Neural crest cell (in vitro differentiated cells): ENCODE measurements around the gene TCF20. TPM values are rescaled to one million over a fixed set of nuclear protein-coding genes. Genes with fewer than 3 reads are reported as not detected.

Source experiments
- DNase-seq: peaks from one replicate; pipeline ENCODE4 v3.0.0; 2021; ENCODE audit warnings: low read depth, mixed read lengths, low spot score
- H3K27ac Mint-ChIP-seq: one replicate; pipeline ENCODE4 v1.8.0; 2021; ENCODE audit warnings: mild to moderate bottlenecking, mixed read lengths; ENCODE audit not compliant: unreplicated experiment
- H3K27me3 Mint-ChIP-seq: 2 replicates; pipeline ENCODE4 v1.8.0; 2021; ENCODE audit warnings: low read depth, mild to moderate bottlenecking, mixed read lengths
- H3K36me3 Mint-ChIP-seq: 2 replicates; pipeline ENCODE4 v1.8.0; 2021; ENCODE audit warnings: low read depth, mild to moderate bottlenecking, mixed read lengths
- H3K4me1 Mint-ChIP-seq: 2 replicates; pipeline ENCODE4 v1.8.0; 2021; ENCODE audit warnings: mixed read lengths
- H3K4me3 Mint-ChIP-seq: one replicate; pipeline ENCODE4 v1.8.0; 2021; ENCODE audit warnings: mild to moderate bottlenecking, mixed read lengths
- H3K9me3 Mint-ChIP-seq: 2 replicates; pipeline ENCODE4 v1.8.0; 2021; ENCODE audit warnings: mixed read lengths
- CTCF ChIP-seq: fragments of 200-600 bp; sonication (generic); conservative IDR thresholded peaks from 2 replicates; pipeline ENCODE4 v1.5.0; 2021; ENCODE audit warnings: antibody characterized with exemption, mild to moderate bottlenecking
- total RNA-seq: library from RNA; stranded (reverse); gene quantifications from 2 replicates; pipeline ENCODE4 v1.2.1, GENCODE V29; 2021

The TCF20 gene
- total RNA-seq, 1 donor from 2014 or later = 67.5 TPM

- no peak for DNase-seq
- Mint-ChIP-seq H3K27ac (no peak overlapping the region), H3K4me1 (peaks cover 39% of the 10 kb centered on the region), H3K4me3 (no peak overlapping the region), H3K9me3 (no peaks in the 10 kb centered on the region), H3K36me3 (no peaks in the 10 kb centered on the region), H3K27me3 (peaks cover 51% of the 10 kb centered on the region)
- no peak for TF ChIP-seq CTCF
Measured at GRCh38 chr22:42286205-42286604, 15.8 kb upstream of the TCF20 start.

- H3K27ac Mint-ChIP-seq = no peak overlapping the region
- H3K36me3 Mint-ChIP-seq = no peaks in the 10 kb centered on the region
- DNase-seq = no peak
- H3K9me3 Mint-ChIP-seq = no peaks in the 10 kb centered on the region
- no peak for TF ChIP-seq CTCF
- peaks cover 33% of the 10 kb centered on the region for H3K4me1 Mint-ChIP-seq
- H3K27me3 Mint-ChIP-seq = peaks cover 54% of the 10 kb centered on the region
- no peak overlapping the region for H3K4me3 Mint-ChIP-seq
Measured at GRCh38 chr22:42285604-42286003, 15.2 kb upstream of the TCF20 start.

GRCh38 chr22:42284643-42285181 lies 14.3 kb upstream of the TCF20 start:
- Mint-ChIP-seq H3K27me3 (peaks cover 61% of the 10 kb centered on the region), H3K36me3 (no peaks in the 10 kb centered on the region), H3K9me3 (no peaks in the 10 kb centered on the region), H3K4me1 (peaks cover 26% of the 10 kb centered on the region), H3K27ac (no peak overlapping the region), H3K4me3 (no peak overlapping the region)
- DNase-seq = no peak
- TF ChIP-seq CTCF = no peak

GRCh38 chr22:42284202-42284591 lies 13.7 kb upstream of the TCF20 start:
- H3K4me3 Mint-ChIP-seq = peak overlapping the region; percentile 44

GRCh38 chr22:42283278-42284201 lies 13.1 kb upstream of the TCF20 start:
- Mint-ChIP-seq H3K4me1 (peaks cover 20% of the 10 kb centered on the region), H3K4me3 (peak overlapping the region; percentile 75), H3K27ac (peak overlapping the region; percentile 98), H3K36me3 (no peaks in the 10 kb centered on the region), H3K27me3 (peaks cover 57% of the 10 kb centered on the region), H3K9me3 (no peaks in the 10 kb centered on the region)
- peak; percentile 65 for DNase-seq
- no peak for TF ChIP-seq CTCF

More at GRCh38 chr22:42284202-42284591, 13.7 kb upstream of the TCF20 start:
- DNase-seq = no peak
- Mint-ChIP-seq H3K36me3 (no peaks in the 10 kb centered on the region), H3K9me3 (no peaks in the 10 kb centered on the region), H3K4me1 (peaks cover 21% of the 10 kb centered on the region), H3K27ac (no peak overlapping the region), H3K27me3 (peaks cover 57% of the 10 kb centered on the region)
- no peak for TF ChIP-seq CTCF
